NCI-H524 treated with DMSO at 0.1 percent for 48 hours (cell line): ENCODE measurements around the gene COQ10A.
"Not testable (repeated sequence)": the region's sequence is repeated elsewhere in the genome, so short reads cannot be mapped to it uniquely, and the experiment has no call there.

Experiments used
- DNase-seq: peaks from one replicate; lab custom pipeline; 2025; lab: John Stamatoyannopoulos, UW

The COQ10A gene

GRCh38 chr12:56243731-56244181, 23.0 kb upstream of the COQ10A start:
- DNase-seq: no peak

DNA sequence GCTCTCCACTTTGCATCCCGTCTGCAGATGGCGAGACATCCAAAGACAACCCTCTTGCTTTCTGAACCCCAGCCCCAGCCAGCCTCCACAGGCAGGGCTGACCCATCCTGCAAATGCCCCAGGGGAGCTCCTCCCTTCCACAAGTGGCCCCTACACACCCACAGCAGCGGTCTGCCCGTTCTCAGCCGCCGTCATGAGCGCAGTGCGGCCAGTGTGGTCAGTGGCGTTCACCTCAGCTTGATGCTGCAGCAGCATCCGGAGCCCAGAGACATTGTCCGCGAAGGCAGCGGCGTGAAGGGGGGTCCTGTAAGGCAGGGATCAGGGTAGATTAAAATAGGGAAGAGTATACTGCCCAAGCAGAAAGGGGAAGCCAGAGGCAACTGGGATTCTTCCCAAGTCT, 22.2 kb upstream of the COQ10A start:
- no peak for DNase-seq

DNA sequence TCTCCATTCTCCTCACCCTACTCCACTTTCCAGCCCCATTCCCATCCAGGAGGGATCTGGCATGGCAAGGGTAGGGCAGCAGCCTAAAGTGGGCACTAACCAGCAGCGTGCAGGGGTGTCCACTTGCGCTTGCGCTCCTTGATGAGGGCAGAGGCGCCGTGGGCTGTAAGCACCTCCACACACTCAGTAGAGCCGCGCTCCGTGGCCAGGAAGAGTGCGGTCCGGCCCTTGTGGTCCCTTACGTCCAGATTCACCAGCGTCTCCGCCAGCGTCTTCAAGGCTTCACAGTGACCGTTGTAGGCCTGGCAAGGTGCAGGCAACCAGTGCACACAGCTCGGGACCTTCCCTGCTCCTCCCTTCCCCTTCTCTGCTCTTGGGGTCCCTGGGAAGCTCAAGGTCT, 18.8 kb upstream of the COQ10A start:
- DNase-seq: no peak

- no peak for DNase-seq
These were observed 18.0 kb upstream of the COQ10A start for GRCh38 chr12:56248711-56249110.

GRCh38 chr12:56252649-56253048, 14.1 kb upstream of the COQ10A start:
- no peak for DNase-seq

DNA sequence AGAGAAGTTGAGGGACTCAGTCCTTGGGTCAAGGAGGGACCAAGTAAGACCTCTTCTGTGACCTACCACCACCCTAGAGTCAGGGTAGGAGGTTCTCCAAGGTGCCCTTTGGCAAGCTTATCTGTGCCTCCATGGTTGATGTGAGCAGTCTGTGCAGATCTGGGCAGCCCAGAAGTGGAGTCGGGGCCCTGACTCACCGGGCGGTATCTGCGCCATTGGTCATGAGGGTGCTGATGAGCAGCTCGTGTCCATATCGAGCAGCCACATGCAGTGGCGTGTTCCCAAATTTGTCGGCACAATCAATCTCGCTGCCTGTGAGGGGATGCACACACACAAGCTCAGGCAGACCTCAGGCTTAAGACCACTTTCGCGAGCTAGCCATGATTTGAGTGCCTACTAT, 13.7 kb upstream of the COQ10A start:
- DNase-seq: no peak

DNA sequence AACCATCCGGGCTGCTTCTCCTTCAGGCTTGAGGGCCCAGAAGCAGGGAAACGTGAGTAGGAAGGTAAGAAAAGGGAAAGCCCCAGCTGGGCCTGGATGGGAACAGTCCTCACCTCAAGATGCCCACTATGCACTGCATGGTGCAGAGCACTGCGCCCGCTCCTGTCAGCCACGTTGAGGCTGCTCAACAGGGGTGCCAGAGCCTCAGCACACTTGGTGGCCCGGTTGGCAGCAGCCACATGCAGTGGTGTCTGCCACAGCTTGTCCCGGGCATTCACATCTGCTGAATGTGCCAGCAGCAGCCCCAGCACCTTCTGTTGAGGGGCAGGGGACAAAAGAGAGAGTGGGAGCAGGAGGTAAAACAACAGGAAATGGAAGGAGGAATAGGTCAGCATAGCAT, 11.1 kb upstream of the COQ10A start:
- no peak for DNase-seq

DNA sequence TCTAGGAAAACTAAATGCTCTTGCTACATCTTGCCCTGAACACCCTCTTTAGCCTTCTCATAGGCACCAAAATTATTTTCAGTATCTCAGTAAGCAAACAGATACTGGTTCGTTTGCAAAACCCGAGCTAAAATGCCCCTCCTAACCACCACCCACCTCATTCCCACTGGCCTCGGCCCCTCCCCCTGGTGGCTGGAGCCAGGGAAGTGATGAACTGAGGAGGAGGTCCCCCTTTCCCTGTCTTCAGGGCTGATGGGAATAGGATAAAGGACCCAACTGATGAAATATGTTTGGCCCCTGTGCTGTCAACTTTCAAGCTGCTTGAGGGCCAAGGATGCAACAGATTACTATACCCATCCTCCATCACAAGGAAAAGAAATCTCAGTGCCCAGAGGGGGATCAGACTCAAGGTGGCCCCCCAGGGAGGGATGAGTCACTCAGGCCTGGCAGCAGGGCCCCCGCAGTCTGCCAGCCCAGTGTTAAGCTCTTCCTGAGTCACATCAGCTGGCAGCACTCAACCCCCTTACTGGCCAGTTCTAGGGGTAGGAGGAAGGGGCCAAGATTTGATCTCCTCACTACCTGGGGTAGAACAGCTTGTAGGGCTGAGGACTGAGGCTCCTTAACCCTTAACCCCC, 10.3 kb upstream of the COQ10A start:
- no peak for DNase-seq

- DNase-seq: no peak
These were observed 9.7 kb upstream of the COQ10A start for GRCh38 chr12:56257071-56257470.

DNA sequence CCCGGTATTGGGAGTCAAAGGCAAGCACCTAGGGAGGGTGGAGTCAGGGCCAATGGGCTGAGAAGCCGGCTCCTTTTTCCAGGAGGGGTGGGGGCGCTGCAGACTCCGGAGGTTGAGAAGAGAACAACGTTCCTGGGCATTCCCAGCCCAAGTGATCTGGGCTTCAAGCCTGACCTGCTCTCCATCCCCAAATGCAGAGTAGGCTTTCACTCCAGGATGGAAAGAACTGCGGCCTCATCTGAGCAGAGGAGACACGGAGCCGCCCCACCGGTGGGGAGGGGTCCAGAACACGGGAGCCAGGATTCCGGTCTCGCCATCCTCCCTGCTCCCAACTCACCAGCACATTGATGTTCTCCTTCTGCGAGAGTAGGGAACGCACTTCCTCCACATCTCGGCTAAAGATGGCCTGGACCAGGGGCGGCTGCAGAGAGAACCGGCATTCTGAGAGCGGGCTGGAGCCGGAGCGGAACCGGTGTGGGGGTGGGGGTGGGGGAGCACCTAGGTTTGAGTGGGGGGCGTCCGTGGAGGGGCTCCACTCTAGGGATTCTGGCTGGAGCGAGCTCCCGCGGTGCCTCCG, 9.2 kb upstream of the COQ10A start:
- DNase-seq: no peak

DNA sequence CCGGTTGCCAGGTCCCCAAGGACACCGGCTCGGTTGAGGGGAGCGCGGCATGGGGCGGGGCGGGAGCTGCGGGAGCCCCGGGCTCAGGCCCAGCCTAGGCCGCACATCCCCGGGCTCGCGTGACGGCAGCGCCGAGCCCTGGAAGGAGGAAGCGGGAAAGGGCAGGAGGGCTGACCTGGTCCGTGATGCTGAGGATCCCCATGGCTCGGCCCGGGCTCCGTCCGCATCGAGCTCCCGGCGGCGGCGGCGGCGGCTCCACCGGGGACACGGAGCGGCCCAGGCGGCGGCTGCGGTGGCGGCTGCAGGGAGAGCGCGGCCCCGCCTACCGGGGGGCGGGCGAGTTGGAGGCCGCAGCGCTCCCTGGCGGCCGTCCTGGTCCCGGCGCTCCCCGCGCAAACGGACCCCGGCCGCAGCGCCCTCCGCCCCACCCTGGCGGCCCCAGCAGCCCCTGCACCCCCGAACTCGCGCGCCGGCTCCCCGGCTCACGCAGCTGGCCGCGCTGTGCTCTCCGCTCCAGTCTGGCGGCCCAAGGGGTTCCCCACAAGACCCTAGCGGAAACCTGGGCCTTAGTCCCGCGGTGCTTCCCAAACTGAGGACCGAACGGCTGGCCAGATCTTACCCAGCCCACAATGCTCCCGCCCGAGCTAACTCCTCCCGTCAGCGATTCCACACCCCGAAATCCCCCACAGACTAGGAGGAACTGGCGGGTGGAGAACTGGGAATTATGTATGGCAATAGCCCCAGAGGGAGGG, 8.5 kb upstream of the COQ10A start, which contains the start of gene ANKRD52:
Gene ANKRD52, minus strand, starts transcription at position 317 of the 752 bp plus-strand sequence. Its CDS starts 115 bp downstream, at position 202.
- DNase-seq: no peak

GRCh38 chr12:56258820-56259183, 7.9 kb upstream of the COQ10A start:
- DNase-seq: no peak

DNA sequence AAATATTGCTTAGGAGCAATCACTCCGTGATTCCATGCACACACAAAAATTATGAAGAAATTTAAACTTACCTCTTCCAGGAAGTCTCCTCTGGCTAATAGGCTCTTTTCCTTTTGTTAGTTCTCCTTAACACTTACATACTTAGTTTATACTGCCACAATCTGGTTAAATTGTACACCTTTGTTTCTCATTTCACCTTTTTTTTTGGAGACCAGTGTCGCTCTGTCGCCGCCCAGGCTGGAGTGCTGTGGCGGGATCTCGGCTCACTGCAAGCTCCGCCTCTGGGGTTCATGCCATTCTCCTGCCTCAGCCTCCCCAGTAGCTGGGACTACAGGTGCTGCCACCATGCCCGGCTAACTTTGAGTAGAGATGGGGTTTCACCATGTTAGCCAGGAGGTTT, 6.4 kb upstream of the COQ10A start:
- no peak for DNase-seq

DNA sequence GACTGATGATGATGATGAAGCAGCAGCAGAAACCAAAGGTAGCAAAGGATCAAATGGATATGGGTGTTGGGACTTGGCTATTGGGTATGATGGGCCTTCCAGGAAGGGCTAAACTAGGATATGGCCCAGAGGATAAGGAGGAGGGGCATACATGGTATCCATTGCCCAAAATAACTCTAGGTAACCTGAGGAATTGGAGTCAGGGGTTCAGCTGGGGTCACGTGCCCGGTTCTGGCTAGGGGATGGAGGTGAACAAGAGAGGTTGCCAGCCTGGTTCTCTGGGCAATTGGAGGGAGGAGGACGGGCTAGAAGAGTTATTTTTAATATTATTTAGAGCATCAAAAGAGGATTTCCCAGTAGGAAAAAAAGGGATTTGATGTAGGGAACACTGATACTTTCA, 5.8 kb upstream of the COQ10A start:
- no peak for DNase-seq

DNA sequence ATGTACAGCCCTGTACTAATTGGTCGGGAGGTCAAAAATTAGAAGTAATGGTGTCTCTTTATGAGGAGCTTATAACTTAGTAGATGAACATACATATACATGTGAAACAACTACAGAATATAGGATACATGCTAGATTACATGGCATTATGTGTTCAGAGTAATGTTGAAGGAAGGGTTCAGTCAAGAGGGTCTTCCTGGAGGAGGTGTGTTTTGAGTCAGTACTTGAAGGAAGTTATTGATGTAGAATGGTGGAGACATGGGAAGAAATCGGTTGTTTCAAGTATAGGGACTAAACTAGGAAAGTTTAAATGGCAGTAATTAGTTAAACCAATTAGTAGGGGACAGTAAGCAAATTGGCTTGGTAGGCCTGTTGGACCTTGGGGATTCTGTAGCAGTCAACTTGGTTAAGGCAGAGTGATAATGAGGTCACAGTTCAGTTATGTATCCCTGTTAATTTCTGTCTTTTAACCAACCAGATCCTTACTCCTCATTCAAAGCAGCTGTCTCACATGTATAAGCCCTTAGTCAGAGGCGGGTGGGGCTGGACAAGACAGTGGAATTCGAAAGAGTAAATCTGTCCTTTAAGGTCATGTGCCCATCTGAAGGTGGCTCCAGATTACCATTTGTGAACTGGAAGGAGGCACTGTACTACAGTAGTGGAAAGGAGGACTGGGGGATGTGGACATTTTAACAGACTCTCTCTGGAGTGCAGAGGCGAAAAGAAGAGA, 5.1 kb upstream of the COQ10A start:
- no peak for DNase-seq

GRCh38 chr12:56262955-56263354, 3.8 kb upstream of the COQ10A start:
- DNase-seq: not testable (repeated sequence)

- DNase-seq: not testable (repeated sequence)
These were observed 562 bp upstream of the COQ10A start for GRCh38 chr12:56266068-56266692.

DNA sequence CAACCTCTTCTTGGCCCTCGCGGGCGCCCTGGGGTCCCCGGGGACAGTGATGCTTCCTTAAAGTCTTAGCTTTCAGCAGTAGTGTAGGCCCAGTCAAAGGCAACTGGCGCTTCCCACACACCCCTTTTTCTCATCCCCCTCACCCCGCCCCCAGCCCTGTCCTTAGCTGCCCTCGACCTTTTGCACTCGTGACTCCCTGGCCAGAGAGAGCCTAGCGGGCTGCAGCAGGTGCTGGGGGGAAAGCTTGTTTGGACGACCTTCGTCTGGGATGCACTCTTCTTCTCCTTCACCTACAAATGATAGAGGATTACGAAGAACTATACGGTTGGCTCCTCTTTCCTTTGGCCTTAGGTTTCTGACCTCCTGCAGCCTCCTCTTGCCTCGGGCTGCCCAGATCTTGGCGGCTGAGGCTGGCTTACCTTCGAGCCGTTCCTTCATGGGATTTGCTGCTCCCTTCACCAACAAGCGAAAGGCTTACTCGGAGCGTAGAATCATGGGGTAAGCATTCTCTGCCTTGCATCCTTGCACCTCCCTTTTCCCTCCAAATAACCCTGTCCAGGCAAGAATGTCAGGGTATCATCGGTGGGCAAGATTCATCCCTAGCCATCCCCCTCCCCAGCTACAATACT, 815 bp downstream of the COQ10A start:
- DNase-seq: no peak

GRCh38 chr12:56271031-56271430, 4.3 kb downstream of the COQ10A start:
- DNase-seq: no peak

DNA sequence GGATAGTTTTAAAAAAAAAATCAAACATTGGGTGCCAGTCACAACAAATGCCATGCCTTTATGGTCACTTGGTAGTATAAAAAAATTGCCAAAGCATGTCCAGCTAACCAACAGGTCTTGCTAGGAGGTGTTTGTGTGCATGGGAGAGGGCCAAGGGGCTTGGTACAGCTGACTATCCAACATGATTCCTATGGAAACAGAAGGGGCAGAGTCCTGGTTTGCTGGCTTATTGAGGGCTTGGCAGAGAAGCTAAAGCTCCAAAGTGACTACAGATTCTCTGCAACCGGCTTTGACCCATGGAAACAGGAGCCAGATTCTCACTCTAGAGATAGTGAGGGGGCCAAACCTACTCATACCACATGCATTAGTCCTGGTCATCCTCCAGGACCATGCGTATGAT, 5.7 kb downstream of the COQ10A start:
- not testable (repeated sequence) for DNase-seq

DNA sequence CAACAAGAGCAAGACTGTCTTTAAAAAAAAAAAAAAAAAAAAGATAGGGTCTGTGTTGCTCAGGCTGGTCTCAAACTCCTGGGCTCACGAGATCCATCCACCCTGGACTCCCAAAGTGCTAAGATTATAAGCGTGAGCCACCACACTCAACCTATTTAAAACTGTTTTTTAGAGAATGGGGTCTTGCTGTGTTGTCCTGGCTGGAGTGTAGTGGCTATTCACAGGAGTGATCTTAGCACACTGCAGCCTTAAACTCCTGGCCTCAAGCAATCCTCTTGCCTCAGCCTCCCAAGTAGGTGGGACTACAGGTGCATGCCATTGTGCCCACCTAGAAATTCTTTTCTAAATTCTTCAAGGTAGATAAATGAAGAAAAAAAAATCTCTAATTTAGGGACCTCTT, 7.6 kb downstream of the COQ10A start:
- DNase-seq: no peak

DNA sequence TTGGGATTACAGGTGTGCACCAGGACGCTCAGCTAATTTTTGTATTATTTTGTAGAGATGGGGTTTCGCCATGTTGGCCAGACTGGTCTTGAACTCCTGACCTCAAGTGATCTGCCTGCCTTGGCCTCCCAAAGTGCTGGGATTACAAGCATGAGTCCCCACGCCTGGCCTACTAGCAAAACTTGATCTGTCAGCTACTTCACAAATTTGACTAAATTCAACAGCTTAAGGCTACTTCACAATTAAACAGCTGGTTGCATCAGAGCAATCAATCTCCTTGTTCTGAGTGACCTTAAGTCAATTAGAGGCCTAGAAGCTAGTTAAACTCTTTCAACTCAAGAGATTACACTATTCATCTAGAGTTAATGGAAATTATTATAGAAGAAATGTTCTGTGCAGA, 12.2 kb downstream of the COQ10A start:
- DNase-seq: no peak
